ENCODE results near the gene TRERF1.

DNA sequence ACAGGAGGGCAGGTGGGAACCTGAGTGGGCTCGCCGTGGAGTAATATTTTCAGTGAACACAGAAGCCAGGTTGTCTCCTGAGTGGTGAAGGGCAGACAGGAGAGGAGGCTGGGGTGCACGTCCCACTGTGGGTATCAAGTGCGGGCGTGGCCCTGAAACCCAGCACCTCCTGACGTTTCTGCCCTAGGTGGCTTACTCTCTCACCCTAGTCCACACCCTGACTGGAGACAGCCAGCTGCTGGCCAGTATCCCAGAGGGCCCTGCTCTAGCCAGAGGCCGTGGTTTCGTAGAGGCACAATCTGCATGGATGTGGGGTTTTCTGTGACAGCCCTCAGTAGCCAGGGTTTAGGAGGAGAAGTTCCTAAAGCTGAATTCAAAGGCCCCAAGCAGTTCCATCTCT, 86.7 kb downstream of the TRERF1 start:
- TF ChIP-seq POLR2A (IDR thresholded peaks at IDR 0.05) (no peak), EP300 (IDR thresholded peaks at IDR 0.05) (no peak), POLR2AphosphoS5 (IDR thresholded peaks at IDR 0.05) (no peak)
- TF ChIP-seq, protein P1, sequence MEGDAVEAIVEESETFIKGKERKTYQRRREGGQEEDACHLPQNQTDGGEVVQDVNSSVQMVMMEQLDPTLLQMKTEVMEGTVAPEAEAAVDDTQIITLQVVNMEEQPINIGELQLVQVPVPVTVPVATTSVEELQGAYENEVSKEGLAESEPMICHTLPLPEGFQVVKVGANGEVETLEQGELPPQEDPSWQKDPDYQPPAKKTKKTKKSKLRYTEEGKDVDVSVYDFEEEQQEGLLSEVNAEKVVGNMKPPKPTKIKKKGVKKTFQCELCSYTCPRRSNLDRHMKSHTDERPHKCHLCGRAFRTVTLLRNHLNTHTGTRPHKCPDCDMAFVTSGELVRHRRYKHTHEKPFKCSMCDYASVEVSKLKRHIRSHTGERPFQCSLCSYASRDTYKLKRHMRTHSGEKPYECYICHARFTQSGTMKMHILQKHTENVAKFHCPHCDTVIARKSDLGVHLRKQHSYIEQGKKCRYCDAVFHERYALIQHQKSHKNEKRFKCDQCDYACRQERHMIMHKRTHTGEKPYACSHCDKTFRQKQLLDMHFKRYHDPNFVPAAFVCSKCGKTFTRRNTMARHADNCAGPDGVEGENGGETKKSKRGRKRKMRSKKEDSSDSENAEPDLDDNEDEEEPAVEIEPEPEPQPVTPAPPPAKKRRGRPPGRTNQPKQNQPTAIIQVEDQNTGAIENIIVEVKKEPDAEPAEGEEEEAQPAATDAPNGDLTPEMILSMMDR (IDR thresholded peaks at IDR 0.05) = no peak

Data from suprapubic skin (tissue), 4 donors.